GM23248 (cell line): ENCODE data around the gene SMIM26. TPM values are rescaled to one million over a fixed set of nuclear protein-coding genes. Genes with fewer than 3 reads are reported as not detected.
A peak's percentile ranks its signal among the peaks of the same experiment; 100 is the strongest.

Experiments
- DNase-seq: peaks from one replicate; pipeline ENCODE4 v3.0.0-alpha.2; 2015
- H2AFZ ChIP-seq: fragments of 200-600 bp; sonication (generic); 2 replicates; pipeline ENCODE4 v1.6.1; 2016; ENCODE audit warnings: antibody characterized with exemption
- H3F3A ChIP-seq: fragments of 200-600 bp; sonication (generic); 2 replicates; pipeline ENCODE4 v1.6.1; 2016; ENCODE audit warnings: mild to moderate bottlenecking, antibody characterized with exemption, mixed run types; ENCODE audit not compliant: insufficient read depth
- H3K27ac ChIP-seq: fragments of 200-600 bp; sonication (generic); 2 replicates; pipeline ENCODE4 v1.5.1; 2016; ENCODE audit warnings: mild to moderate bottlenecking
- H3K27me3 ChIP-seq: fragments of 200-600 bp; sonication (generic); replicated peaks from 2 replicates; pipeline ENCODE4 v1.6.1; 2016; ENCODE audit warnings: mild to moderate bottlenecking; ENCODE audit not compliant: insufficient read depth
- H3K36me3 ChIP-seq: fragments of 200-600 bp; sonication (generic); 2 replicates; pipeline ENCODE4 v1.6.1; 2016; ENCODE audit warnings: low read depth, mild to moderate bottlenecking
- H3K4me1 ChIP-seq: fragments of 200-600 bp; sonication (generic); 2 replicates; pipeline ENCODE4 v1.6.1; 2016; ENCODE audit warnings: mild to moderate bottlenecking; ENCODE audit not compliant: insufficient read depth
- H3K4me2 ChIP-seq: fragments of 200-600 bp; sonication (generic); one replicate; pipeline ENCODE4 v1.6.1; 2016; ENCODE audit warnings: mild to moderate bottlenecking; ENCODE audit not compliant: unreplicated experiment
- H3K4me3 ChIP-seq: fragments of 200-600 bp; sonication (generic); 2 replicates; pipeline ENCODE4 v1.5.1; 2016; ENCODE audit warnings: mild to moderate bottlenecking
- H3K79me2 ChIP-seq: fragments of 200-600 bp; sonication (generic); 2 replicates; pipeline ENCODE4 v1.6.1; 2016; ENCODE audit warnings: mild to moderate bottlenecking; ENCODE audit not compliant: insufficient read depth
- H3K9ac ChIP-seq: fragments of 200-600 bp; sonication (generic); 2 replicates; pipeline ENCODE4 v1.6.1; 2016; ENCODE audit warnings: mild to moderate bottlenecking
- H3K9me2 ChIP-seq: fragments of 200-600 bp; sonication (generic); 2 replicates; pipeline ENCODE4 v1.6.1; 2016; ENCODE audit warnings: mixed run types, mild to moderate bottlenecking, moderate library complexity; ENCODE audit not compliant: insufficient read depth
- H3K9me3 ChIP-seq: fragments of 200-600 bp; sonication (generic); one replicate; pipeline ENCODE4 v1.6.1; 2017; ENCODE audit warnings: low read depth
- H4K20me1 ChIP-seq: fragments of 200-600 bp; sonication (generic); 2 replicates; pipeline ENCODE4 v1.6.0; 2016; ENCODE audit not compliant: insufficient read depth
- EZH2 ChIP-seq: fragments of 200-600 bp; sonication (generic); IDR thresholded peaks from 2 replicates; pipeline ENCODE4 v1.6.1; 2018; ENCODE audit warnings: antibody characterized with exemption, mild to moderate bottlenecking; ENCODE audit not compliant: insufficient read depth, poor library complexity, severe bottlenecking
- EZH2phosphoT487 ChIP-seq: fragments of 200-600 bp; sonication (generic); IDR thresholded peaks from 2 replicates; pipeline ENCODE4 v1.6.1; 2018; ENCODE audit warnings: antibody characterized with exemption, moderate library complexity, mild to moderate bottlenecking, low read depth; ENCODE audit not compliant: insufficient read depth
- WGBS, 2 experiments: methylation state at CpG; one replicate each; pipeline ENCODE4 v1.1.6; 2015 to 2017; ENCODE audit warnings: low lambda C conversion rate in 2 of 2, low coverage in 1 of 2; ENCODE audit errors: missing lambda C conversion rate in 2 of 2; 5-methylcytosine and 5-hydroxymethylcytosine counted together
- in situ Hi-C: fragments of 300-500 bp; cut with MboI; formaldehyde crosslinking; loops from 2 replicates; pipeline ENCODE4 v1.15.0; 2020
- polyA plus RNA-seq: library from polyadenylated mRNA; unstranded; fragments of >200 nt; fragmentation: Nextera tagmentation; extraction: Ambion mirVana; gene quantifications from 2 replicates; pipeline ENCODE4 v1.2.1, GENCODE V29; 2016
- total RNA-seq: library from RNA; depleted of rRNA; stranded (reverse); fragments of >200 nt; shearing (Covaris generic); gene quantifications from 2 replicates; pipeline ENCODE4 v1.2.3, GENCODE V29; 2014

The SMIM26 gene
- total and polyA plus RNA-seq, 2 experiments from 2014 or later: 54.9 to 142 TPM

DNA sequence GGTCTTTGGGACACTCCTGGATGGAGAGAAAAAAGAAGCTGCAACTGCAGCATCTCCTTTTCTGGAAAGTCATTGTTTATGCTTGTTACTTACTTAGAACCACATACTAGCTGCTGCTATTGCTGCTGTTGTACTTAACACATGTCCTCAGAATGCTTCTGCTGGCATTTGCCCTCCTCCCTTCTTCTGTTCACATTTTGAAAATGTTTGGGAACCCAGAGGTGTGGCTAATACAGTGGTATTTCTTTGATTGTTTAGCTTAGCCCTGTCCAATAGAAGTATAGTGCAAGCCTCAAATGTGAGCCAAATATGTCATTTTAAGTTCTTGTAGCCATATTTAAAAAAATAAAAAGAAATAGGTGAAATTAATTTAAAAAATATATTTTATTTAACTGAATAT, 29.0 kb downstream of the SMIM26 start:
- no peak for DNase-seq
- no peak overlapping the region for H3K4me3 ChIP-seq
- H3K4me1 ChIP-seq: no peaks in the 10 kb centered on the region
- peaks cover 48% of the 10 kb centered on the region for H3K79me2 ChIP-seq
- H3K4me2 ChIP-seq: no peak overlapping the region
- H3K9me2 ChIP-seq: no peaks in the 10 kb centered on the region
- no peak overlapping the region for H3K27ac ChIP-seq
- no peak overlapping the region for H3K9ac ChIP-seq
- TF ChIP-seq EZH2phosphoT487 (no peak), EZH2 (no peak)
- in situ Hi-C loops: no loop called here
- no peaks in the 10 kb centered on the region for H3K27me3 ChIP-seq
- no peaks in the 10 kb centered on the region for H3K9me3 ChIP-seq
- no peak overlapping the region for H2AFZ ChIP-seq
- no peaks in the 10 kb centered on the region for H4K20me1 ChIP-seq
- peaks cover 14% of the 10 kb centered on the region; the same call in 1 of the 2 replicates for H3K36me3 ChIP-seq
- no peaks in the 10 kb centered on the region for H3F3A ChIP-seq

GRCh38 chr20:18609741-18610140, 42.5 kb downstream of the SMIM26 start:
- Histone ChIP-seq H3K9ac (no peak overlapping the region), H3K36me3 (0 out of 2 replicates have a peak, but pooled peaks cover 7% of the 10 kb centered on the region), H3K9me3 (no peaks in the 10 kb centered on the region), H3F3A (peaks cover 7% of the 10 kb centered on the region; the same call in 1 of the 2 replicates), H3K79me2 (0 out of 2 replicates have a peak, but pooled peaks cover 9% of the 10 kb centered on the region), H3K27ac (no peak overlapping the region), H3K27me3 (no peaks in the 10 kb centered on the region), H3K4me3 (no peak overlapping the region), H3K4me1 (no peaks in the 10 kb centered on the region), H4K20me1 (no peaks in the 10 kb centered on the region), H3K9me2 (no peaks in the 10 kb centered on the region), H2AFZ (no peak overlapping the region), H3K4me2 (no peak overlapping the region)
- in situ Hi-C loops: no loop called here
- no peak for DNase-seq
- TF ChIP-seq EZH2 (no peak), EZH2phosphoT487 (no peak)

- Histone ChIP-seq H3K27me3 (no peaks in the 10 kb centered on the region), H3K27ac (no peak overlapping the region), H3K4me3 (no peak overlapping the region), H3K36me3 (0 out of 2 replicates have a peak, but pooled peaks cover 7% of the 10 kb centered on the region), H3K9ac (no peak overlapping the region), H3F3A (peaks cover 7% of the 10 kb centered on the region; the same call in 1 of the 2 replicates), H3K9me3 (no peaks in the 10 kb centered on the region), H3K4me2 (no peak overlapping the region), H4K20me1 (no peaks in the 10 kb centered on the region), H3K79me2 (0 out of 2 replicates have a peak, but pooled peaks cover 9% of the 10 kb centered on the region), H2AFZ (no peak overlapping the region), H3K4me1 (no peaks in the 10 kb centered on the region), H3K9me2 (no peaks in the 10 kb centered on the region)
- in situ Hi-C loops: no loop called here
- TF ChIP-seq EZH2 (no peak), EZH2phosphoT487 (no peak)
- no peak for DNase-seq
- 74 to 75% methylated on average over 8 of the region's 8 CpGs for WGBS, 2 experiments
Observed at GRCh38 chr20:18611492-18611891, 44.3 kb downstream of the SMIM26 start.

- no peaks in the 10 kb centered on the region for H4K20me1 ChIP-seq
- H3K9me3 ChIP-seq: no peaks in the 10 kb centered on the region
- H3K36me3 ChIP-seq: peaks cover 10% of the 10 kb centered on the region
- no peaks in the 10 kb centered on the region for H3K9me2 ChIP-seq
- no peak overlapping the region for H3K27ac ChIP-seq
- in situ Hi-C loops: no loop called here
- no peak overlapping the region for H3K9ac ChIP-seq
- peak; percentile 24 for DNase-seq
- H2AFZ ChIP-seq: no peak overlapping the region
- H3K27me3 ChIP-seq: no peaks in the 10 kb centered on the region
- 83 to 84% methylated on average over 2 of the region's 2 CpGs for WGBS, 2 experiments
- TF ChIP-seq EZH2phosphoT487: no peak
- TF ChIP-seq EZH2: no peak
- H3K79me2 ChIP-seq: 0 out of 2 replicates have a peak, but pooled peaks cover 2% of the 10 kb centered on the region
- H3K4me3 ChIP-seq: no peak overlapping the region
- H3K4me2 ChIP-seq: no peak overlapping the region
- peaks cover 7% of the 10 kb centered on the region; the same call in 1 of the 2 replicates for H3F3A ChIP-seq
- no peaks in the 10 kb centered on the region for H3K4me1 ChIP-seq
Observed at GRCh38 chr20:18613553-18613952, 46.3 kb downstream of the SMIM26 start.

DNA sequence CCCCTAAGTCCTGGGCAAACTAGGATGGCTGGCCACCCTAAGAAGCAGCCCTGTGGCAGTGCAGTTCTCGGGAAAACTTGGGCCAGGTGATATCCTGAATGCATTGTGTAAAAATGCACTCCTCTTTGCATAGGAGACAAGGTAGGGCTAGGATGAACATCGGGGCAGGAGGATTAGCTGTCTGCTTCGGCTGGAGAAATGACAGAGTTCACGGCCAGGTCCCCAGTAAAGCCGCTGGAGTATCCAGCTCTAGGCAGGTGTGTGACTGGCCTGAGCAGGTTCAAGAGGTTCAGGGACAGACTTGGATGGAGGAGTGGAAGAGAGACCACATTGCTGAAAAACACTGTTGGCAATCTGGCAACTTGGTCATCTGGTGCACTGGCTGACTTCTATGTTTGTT, 47.0 kb downstream of the SMIM26 start:
- TF ChIP-seq EZH2 (no peak), EZH2phosphoT487 (no peak)
- Histone ChIP-seq H3K4me1 (no peaks in the 10 kb centered on the region), H3K4me3 (no peak overlapping the region), H4K20me1 (no peaks in the 10 kb centered on the region), H3K9me3 (no peaks in the 10 kb centered on the region), H3K4me2 (no peak overlapping the region), H3K27me3 (no peaks in the 10 kb centered on the region), H3K9me2 (no peaks in the 10 kb centered on the region), H3K9ac (no peak overlapping the region), H2AFZ (no peak overlapping the region), H3K27ac (no peak overlapping the region), H3K79me2 (no peaks in the 10 kb centered on the region), H3K36me3 (peaks cover 10% of the 10 kb centered on the region), H3F3A (peaks cover 7% of the 10 kb centered on the region; the same call in 1 of the 2 replicates)
- DNase-seq: no peak
- in situ Hi-C loops: no loop called here
- WGBS, 2 experiments: 98% methylated on average over 4 to 5 of the region's 5 CpGs
